T-cell (primary cell): ENCODE results near the gene IRF2. TPM values are rescaled to one million over a fixed set of nuclear protein-coding genes. Genes with fewer than 3 reads are reported as not detected.

Source experiments
- ATAC-seq, 4 experiments: fragments of 200-7000 bp in 3 of 4; fragments of 150-1000 bp in 1 of 4; cut with Tn5 transposase; replicated peaks in 1 of 4; 1 replicate in 3 of 4; 2 replicates in 1 of 4; pipeline ENCODE4 v1.10.0; 2021; ENCODE audit warnings: moderate library complexity in 3 of 4, mild to moderate bottlenecking in 2 of 4, moderate number of reproducible peaks in 1 of 4
- CTCF ChIA-PET, 2 donors: fragments of 300-600 bp; sonication (Branson Sonifier 250); formaldehyde crosslinking; loops; one replicate each; lab custom pipeline; 2022; ENCODE audit warnings: antibody characterized with exemption in 2 of 2; lab: Charles Lee
- POLR2A ChIA-PET, 2 donors: fragments of 300-600 bp; sonication (Branson Sonifier 250); formaldehyde crosslinking; loops; one replicate each; lab custom pipeline; 2022; ENCODE audit warnings: antibody characterized with exemption in 2 of 2; lab: Charles Lee
- DNase-seq, 35 experiments: peaks; one replicate each; pipeline versions ENCODE4 v3.0.0 to v3.0.0-alpha.2; 2013 to 2023
- H3K27ac ChIP-seq: one replicate; pipeline ENCODE4 v1.5.1; 2013; ENCODE audit warnings: low read length
- H3K27me3 ChIP-seq, 2 experiments: replicated peaks in 1 of 2; 1 replicate in 1 of 2; 2 replicates in 1 of 2; pipeline versions ENCODE4 v1.6.1 to v1.7.0; 2013; ENCODE audit warnings: low read length in 1 of 2, mixed read lengths in 1 of 2; ENCODE audit not compliant: control insufficient read depth in 2 of 2, insufficient read depth in 2 of 2; ENCODE audit errors: extremely low read depth in 1 of 2
- H3K36me3 ChIP-seq, 2 donors: 1 replicate in 1 of 2; 2 replicates in 1 of 2; pipeline versions ENCODE4 v1.6.1 to v1.7.0; 2013; ENCODE audit warnings: low read length in 1 of 2; ENCODE audit not compliant: control insufficient read depth in 2 of 2, insufficient read depth in 1 of 2; ENCODE audit errors: extremely low read depth in 1 of 2
- H3K4me1 ChIP-seq, 2 experiments: 1 replicate in 1 of 2; 2 replicates in 1 of 2; pipeline versions ENCODE4 v1.6.1 to v1.7.0; 2013; ENCODE audit warnings: low read length in 2 of 2, mixed read lengths in 1 of 2; ENCODE audit not compliant: insufficient read depth in 2 of 2, control insufficient read depth in 1 of 2; ENCODE audit errors: extremely low read depth in 1 of 2
- H3K4me3 ChIP-seq, 2 donors: 1 replicate in 1 of 2; 2 replicates in 1 of 2; pipeline versions ENCODE4 v1.5.1 to v1.7.0; 2013; ENCODE audit warnings: mild to moderate bottlenecking in 2 of 2, low read length in 1 of 2, moderate library complexity in 1 of 2; ENCODE audit not compliant: control insufficient read depth in 1 of 2; ENCODE audit errors: extremely low read depth in 1 of 2
- H3K9me3 ChIP-seq: 2 replicates; pipeline ENCODE4 v1.7.0; 2013
- H3K27ac Mint-ChIP-seq, 2 donors: one replicate each; pipeline ENCODE4 v1.8.0; 2020 to 2021; ENCODE audit warnings: mild to moderate bottlenecking in 2 of 2, mixed read lengths in 2 of 2
- H3K27me3 Mint-ChIP-seq, 2 donors: one replicate each; pipeline ENCODE4 v1.8.0; 2021 to 2022; ENCODE audit warnings: mixed read lengths in 2 of 2
- H3K36me3 Mint-ChIP-seq: one replicate; pipeline ENCODE4 v1.8.0; 2021; ENCODE audit warnings: mixed read lengths
- H3K4me1 Mint-ChIP-seq, 3 donors: one replicate each; pipeline ENCODE4 v1.8.0; 2020 to 2022; ENCODE audit warnings: mixed read lengths in 3 of 3, mild to moderate bottlenecking in 1 of 3
- H3K4me3 Mint-ChIP-seq, 3 donors: one replicate each; pipeline ENCODE4 v1.8.0; 2020 to 2022; ENCODE audit warnings: mild to moderate bottlenecking in 3 of 3, mixed read lengths in 3 of 3, moderate library complexity in 3 of 3
- H3K9me3 Mint-ChIP-seq, 3 donors: one replicate each; pipeline ENCODE4 v1.8.0; 2020 to 2022; ENCODE audit warnings: mixed read lengths in 3 of 3
- WGBS: methylation state at CpG from one replicate; pipeline ENCODE4 v1.1.5; 2013; ENCODE audit warnings: missing lambda C conversion rate; ENCODE audit not compliant: insufficient coverage; 5-methylcytosine and 5-hydroxymethylcytosine counted together
- total RNA-seq, 35 experiments: library from RNA in 6 of 35; stranded (reverse) in 6 of 35; fragments of 120-200 nt in 1 of 35; gene quantifications; one replicate each; pipeline versions ENCODE4 v1.2.1 to v1.2.4 and lab custom pipeline; 2013 to 2026

Gene IRF2
- total RNA-seq, 5 donors from 2014 or later (not counting 1 experiment from before 2014, with no cell fraction given): 45.5 to 73.4 (median 59.1) TPM

DNA sequence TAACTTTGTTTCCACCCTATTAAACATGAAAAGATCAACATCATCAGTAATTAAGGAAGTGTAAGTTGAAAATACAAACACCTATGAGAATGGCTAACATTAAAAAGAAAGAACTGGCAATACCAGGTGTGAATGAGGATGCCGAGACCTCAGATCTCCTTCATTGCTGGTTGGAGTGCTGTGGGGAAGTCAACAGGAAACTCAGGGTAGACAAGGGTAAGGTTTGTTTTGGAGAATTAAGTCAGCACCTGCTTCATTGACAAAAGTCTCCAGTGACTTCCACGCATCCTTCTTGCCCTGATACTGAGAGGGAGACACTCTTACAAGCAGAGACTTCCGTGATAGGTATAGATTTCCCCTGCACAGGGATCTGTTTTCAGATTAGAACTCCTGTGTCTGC lies 106.1 kb downstream of the IRF2 start:
- ATAC-seq (no peak), DNase-seq (no peak)
- no peak overlapping the region for H3K4me3 ChIP-seq
- Mint-ChIP-seq H3K36me3 (no peaks in the 10 kb centered on the region), H3K27me3 (no peaks in the 10 kb centered on the region), H3K4me1 (peaks cover 0 to 7% (median 6%) of the 10 kb centered on the region in 3 donors), H3K9me3 (no peaks in the 10 kb centered on the region), H3K27ac (no peak overlapping the region), H3K4me3 (no peak overlapping the region)
- CTCF ChIA-PET: interaction anchor here in 1 of 2 donors (0.6 kb wide), 1 partner anchor 180 kb away, joined by 3 read pairs; no protein-coding TSS in a partner anchor
- H3K36me3 ChIP-seq: no peaks in the 10 kb centered on the region
- no peaks in the 10 kb centered on the region for H3K9me3 ChIP-seq
- no peak overlapping the region for H3K27ac ChIP-seq
- POLR2A ChIA-PET: no interaction called here
- WGBS: 92% methylated on average over 2 of the region's 3 CpGs
- H3K4me1 ChIP-seq: no peaks in the 10 kb centered on the region
- no peaks in the 10 kb centered on the region for H3K27me3 ChIP-seq

DNA sequence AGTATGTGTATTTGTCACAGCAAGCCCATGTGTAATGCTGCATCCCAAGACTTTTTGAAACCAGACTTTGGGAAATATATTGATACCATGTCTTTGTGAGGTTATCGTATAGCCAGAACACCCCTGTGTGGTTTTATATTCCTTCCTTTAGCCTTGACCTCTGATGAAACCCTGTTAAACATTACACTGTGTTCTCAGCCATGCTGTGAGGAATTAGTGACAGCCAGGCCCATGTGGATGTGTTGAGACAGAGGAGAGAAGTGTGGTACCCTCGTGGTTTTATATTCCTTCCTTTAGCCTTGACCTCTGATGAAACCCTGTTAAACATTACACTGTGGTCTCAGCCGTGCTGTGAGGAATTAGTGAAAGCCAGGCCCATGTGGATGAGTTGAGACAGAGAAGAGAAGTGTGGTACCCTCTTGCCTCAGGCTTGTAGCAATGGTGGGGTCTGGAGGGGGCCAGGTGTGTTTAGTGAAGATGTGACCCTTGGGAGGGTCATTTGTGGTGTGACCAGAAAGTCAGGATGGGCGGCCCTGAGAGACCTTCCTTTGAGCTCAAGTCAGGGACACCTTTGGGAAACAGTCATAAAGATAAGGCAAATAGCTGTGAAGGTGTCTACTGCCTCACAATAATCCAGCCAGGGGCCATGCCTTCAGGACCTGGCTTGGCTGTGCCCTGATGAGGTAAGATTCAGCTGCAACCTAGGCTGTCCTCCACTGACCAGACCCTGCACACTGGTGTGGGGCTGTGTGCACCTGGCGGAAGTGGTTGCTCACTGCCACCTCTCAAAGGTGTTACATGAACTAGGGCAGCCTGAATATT lies 110.0 kb downstream of the IRF2 start:
- H3K36me3 Mint-ChIP-seq: no peaks in the 10 kb centered on the region
- ChIA-PET POLR2A (no interaction called here), CTCF (no interaction called here)
- no peaks in the 10 kb centered on the region for H3K9me3 Mint-ChIP-seq
- no peak overlapping the region for H3K4me3 Mint-ChIP-seq
- no peak overlapping the region for H3K27ac Mint-ChIP-seq
- Histone ChIP-seq H3K36me3 (no peaks in the 10 kb centered on the region), H3K4me1 (no peaks in the 10 kb centered on the region), H3K27ac (no peak overlapping the region), H3K27me3 (no peaks in the 10 kb centered on the region), H3K4me3 (no peak overlapping the region), H3K9me3 (no peaks in the 10 kb centered on the region)
- WGBS: no CpG with 5 or more reads among the region's 5 CpGs
- ATAC-seq (no peak), DNase-seq (no peak)
- H3K27me3 Mint-ChIP-seq: no peaks in the 10 kb centered on the region
- peaks cover 0 to 7% (median 6%) of the 10 kb centered on the region in 3 donors for H3K4me1 Mint-ChIP-seq

DNA sequence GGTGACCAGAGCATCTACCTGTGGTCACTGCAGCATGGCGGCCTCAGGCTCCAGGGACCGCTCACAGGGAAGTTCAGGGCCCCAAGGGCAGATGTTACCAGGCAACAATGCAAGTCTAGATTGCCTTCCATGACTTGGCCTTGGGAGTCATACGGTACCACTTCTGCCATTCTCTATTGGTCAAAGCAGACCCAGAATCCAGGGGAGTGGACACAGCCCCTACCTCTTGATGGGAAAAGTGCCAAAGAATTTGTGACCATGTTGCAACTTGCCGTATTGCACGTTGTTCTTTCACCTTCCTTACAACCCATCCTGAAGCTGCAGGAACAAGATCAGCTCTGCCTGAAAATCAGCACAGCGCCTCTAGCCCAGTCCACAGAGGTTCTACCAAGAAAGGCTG lies 111.1 kb downstream of the IRF2 start:
- ATAC-seq (no peak), DNase-seq (no peak)
- Mint-ChIP-seq H3K27ac (no peak overlapping the region), H3K9me3 (no peaks in the 10 kb centered on the region), H3K4me3 (no peak overlapping the region), H3K27me3 (no peaks in the 10 kb centered on the region), H3K36me3 (no peaks in the 10 kb centered on the region), H3K4me1 (peaks cover 0 to 7% (median 6%) of the 10 kb centered on the region in 3 donors)
- Histone ChIP-seq H3K27ac (no peak overlapping the region), H3K27me3 (no peaks in the 10 kb centered on the region), H3K4me1 (no peaks in the 10 kb centered on the region), H3K36me3 (no peaks in the 10 kb centered on the region), H3K9me3 (no peaks in the 10 kb centered on the region), H3K4me3 (no peak overlapping the region)
- POLR2A ChIA-PET: no interaction called here
- 100% methylated on average over 3 of the region's 6 CpGs for WGBS
- CTCF ChIA-PET: no interaction called here

DNA sequence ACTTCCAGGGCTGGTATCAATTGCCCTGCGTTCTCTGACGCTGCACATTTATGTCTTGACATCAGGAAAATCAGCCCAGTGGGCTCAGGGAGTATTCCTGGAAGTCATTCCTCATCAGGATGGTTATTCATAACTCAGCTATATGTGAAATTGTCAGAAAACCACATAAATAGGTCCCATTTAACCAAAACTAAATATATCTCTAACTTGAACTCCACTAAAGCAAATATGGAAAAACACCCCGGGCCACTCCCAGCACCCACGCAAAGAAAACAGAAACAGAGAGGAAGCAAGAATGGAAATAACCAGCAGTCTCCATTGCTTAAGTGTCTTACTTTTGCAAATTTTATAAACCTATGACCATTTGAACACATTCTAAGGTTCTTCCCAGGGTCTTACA lies 112.0 kb downstream of the IRF2 start:
- Histone ChIP-seq H3K9me3 (no peaks in the 10 kb centered on the region), H3K27me3 (no peaks in the 10 kb centered on the region), H3K36me3 (no peaks in the 10 kb centered on the region), H3K4me3 (no peak overlapping the region), H3K4me1 (no peaks in the 10 kb centered on the region), H3K27ac (no peak overlapping the region)
- WGBS: 63% methylated on average over 4 of the region's 4 CpGs
- Mint-ChIP-seq H3K4me1 (peaks cover 0 to 7% (median 4%) of the 10 kb centered on the region in 3 donors), H3K27me3 (no peaks in the 10 kb centered on the region), H3K27ac (no peak overlapping the region), H3K4me3 (no peak overlapping the region), H3K36me3 (no peaks in the 10 kb centered on the region), H3K9me3 (peaks cover 0 to 7% (median 6%) of the 10 kb centered on the region in 3 donors)
- POLR2A ChIA-PET: no interaction called here
- CTCF ChIA-PET: no interaction called here
- DNase-seq (no peak), ATAC-seq (no peak)

DNA sequence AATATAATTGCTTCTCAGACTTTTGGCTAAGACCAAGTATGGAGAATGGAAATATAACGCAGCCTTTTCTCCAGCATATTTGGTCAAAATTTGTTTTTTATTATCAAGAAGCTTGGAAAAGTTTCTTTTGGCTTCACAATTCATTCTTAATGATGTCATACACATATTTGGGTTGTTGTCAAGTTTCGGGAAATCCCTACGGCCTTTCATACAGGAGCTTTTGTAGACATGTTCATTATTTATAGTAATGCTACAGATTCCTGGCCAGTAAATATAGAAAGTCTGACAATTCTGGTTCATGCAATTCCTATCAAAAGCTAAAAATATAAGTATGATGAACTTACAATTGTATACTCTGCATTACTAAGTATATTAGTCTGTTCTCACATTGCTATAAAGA lies 112.9 kb downstream of the IRF2 start:
- no peak overlapping the region for H3K27ac ChIP-seq
- no peak overlapping the region for H3K4me3 ChIP-seq
- no peak overlapping the region for H3K27ac Mint-ChIP-seq
- no peaks in the 10 kb centered on the region for H3K4me1 ChIP-seq
- DNase-seq (no peak), ATAC-seq (no peak)
- ChIA-PET CTCF (interaction anchor here in 1 of 2 donors (0.5 kb wide), 1 partner anchor 77 kb away, joined by 3 read pairs; no protein-coding TSS in a partner anchor), POLR2A (interaction anchor here in 1 of 2 donors (0.6 kb wide), 1 partner anchor 767 kb away, joined by 7 read pairs; no protein-coding TSS in a partner anchor)
- no CpG with 5 or more reads among the region's 3 CpGs for WGBS
- H3K9me3 ChIP-seq: no peaks in the 10 kb centered on the region
- H3K27me3 Mint-ChIP-seq: no peaks in the 10 kb centered on the region
- H3K4me1 Mint-ChIP-seq: peaks cover 0 to 3% (median under 1%) of the 10 kb centered on the region in 3 donors
- H3K36me3 Mint-ChIP-seq: no peaks in the 10 kb centered on the region
- H3K36me3 ChIP-seq: no peaks in the 10 kb centered on the region
- H3K4me3 Mint-ChIP-seq: no peak overlapping the region
- H3K9me3 Mint-ChIP-seq: peaks cover 0 to 7% (median 6%) of the 10 kb centered on the region in 3 donors
- H3K27me3 ChIP-seq: no peaks in the 10 kb centered on the region

DNA sequence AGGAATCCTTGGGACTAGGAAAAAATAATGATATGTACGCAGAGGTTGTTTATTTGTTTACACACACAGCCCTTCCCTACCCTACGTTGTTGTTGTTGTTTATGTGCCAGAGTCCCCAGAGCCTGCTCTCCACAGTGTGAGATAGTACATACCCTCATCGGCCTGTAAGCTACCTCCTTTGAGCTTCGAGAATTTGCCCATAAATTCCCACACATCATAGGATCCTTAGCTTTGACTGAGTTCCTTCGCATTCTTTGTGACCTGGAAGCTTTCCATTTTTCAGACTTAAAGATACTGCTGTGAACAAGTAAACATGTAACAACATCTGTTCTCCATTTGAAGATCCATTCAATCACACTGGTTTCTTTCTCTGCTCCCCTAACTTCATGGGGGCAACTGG lies 114.5 kb downstream of the IRF2 start:
- no peak overlapping the region for H3K27ac Mint-ChIP-seq
- no peaks in the 10 kb centered on the region for H3K36me3 Mint-ChIP-seq
- no peak overlapping the region for H3K27ac ChIP-seq
- peaks cover 0 to 7% (median 6%) of the 10 kb centered on the region in 3 donors for H3K9me3 Mint-ChIP-seq
- ATAC-seq (no peak), DNase-seq (no peak)
- no peak overlapping the region for H3K4me3 ChIP-seq
- 100% methylated on average over 1 of the region's 5 CpGs for WGBS
- H3K9me3 ChIP-seq: no peaks in the 10 kb centered on the region
- H3K27me3 ChIP-seq: no peaks in the 10 kb centered on the region
- POLR2A ChIA-PET: no interaction called here
- peaks cover 6 to 10% (median 7%) of the 10 kb centered on the region in 3 donors for H3K4me1 Mint-ChIP-seq
- no peak overlapping the region for H3K4me3 Mint-ChIP-seq
- CTCF ChIA-PET: interaction anchor here in 1 of 2 donors (0.5 kb wide), 1 partner anchor 35 kb away, joined by 3 read pairs; no protein-coding TSS in a partner anchor
- no peaks in the 10 kb centered on the region for H3K27me3 Mint-ChIP-seq
- H3K36me3 ChIP-seq: no peaks in the 10 kb centered on the region
- H3K4me1 ChIP-seq: peaks cover 4 to 5% of the 10 kb centered on the region in 2 experiments
